Choroid plexus epithelial cell (primary cell): ENCODE measurements around the gene COA5.
A peak's percentile ranks its signal among the peaks of the same experiment; 100 is the strongest.
"Not testable (repeated sequence)": the region's sequence is repeated elsewhere in the genome, so short reads cannot be mapped to it uniquely, and the experiment has no call there.

Source experiments
- DNase-seq: peaks from one replicate; pipeline ENCODE4 v3.0.0-alpha.2; 2010; ENCODE audit warnings: low read depth
- H3K4me3 ChIP-seq: 2 replicates; pipeline ENCODE4 v1.5.1; 2011; ENCODE audit warnings: low read depth, mild to moderate bottlenecking, control low read depth, low read length, moderate library complexity
- TF ChIP-seq, protein P1 (sequence below): conservative IDR thresholded peaks from 2 replicates; pipeline ENCODE4 v1.5.1; 2011; ENCODE audit warnings: low read depth, mild to moderate bottlenecking, control low read depth, inconsistent platforms, low read length, moderate library complexity

The COA5 gene

DNA sequence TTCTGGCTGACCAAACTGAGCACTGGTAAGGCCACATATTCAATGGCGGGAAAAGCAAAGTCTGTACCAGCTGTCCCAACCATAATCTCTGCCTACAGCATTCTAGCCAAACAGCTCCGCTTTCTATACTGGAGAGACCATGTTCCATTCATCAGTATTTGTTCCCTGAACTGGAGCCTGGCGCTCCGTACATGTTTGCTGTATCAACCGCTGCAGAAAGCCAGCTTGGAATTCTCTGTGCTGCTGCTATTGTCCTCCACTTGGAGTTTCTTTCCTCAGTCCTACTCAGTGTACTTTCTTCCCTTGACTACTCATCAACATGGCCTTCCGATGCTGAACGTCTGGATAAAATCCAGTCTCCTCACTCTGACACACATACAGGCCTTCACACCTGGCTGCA lies 1.9 kb downstream of the COA5 start:
- H3K4me3 ChIP-seq = no peak overlapping the region
- DNase-seq = no peak
- TF ChIP-seq, protein P1, sequence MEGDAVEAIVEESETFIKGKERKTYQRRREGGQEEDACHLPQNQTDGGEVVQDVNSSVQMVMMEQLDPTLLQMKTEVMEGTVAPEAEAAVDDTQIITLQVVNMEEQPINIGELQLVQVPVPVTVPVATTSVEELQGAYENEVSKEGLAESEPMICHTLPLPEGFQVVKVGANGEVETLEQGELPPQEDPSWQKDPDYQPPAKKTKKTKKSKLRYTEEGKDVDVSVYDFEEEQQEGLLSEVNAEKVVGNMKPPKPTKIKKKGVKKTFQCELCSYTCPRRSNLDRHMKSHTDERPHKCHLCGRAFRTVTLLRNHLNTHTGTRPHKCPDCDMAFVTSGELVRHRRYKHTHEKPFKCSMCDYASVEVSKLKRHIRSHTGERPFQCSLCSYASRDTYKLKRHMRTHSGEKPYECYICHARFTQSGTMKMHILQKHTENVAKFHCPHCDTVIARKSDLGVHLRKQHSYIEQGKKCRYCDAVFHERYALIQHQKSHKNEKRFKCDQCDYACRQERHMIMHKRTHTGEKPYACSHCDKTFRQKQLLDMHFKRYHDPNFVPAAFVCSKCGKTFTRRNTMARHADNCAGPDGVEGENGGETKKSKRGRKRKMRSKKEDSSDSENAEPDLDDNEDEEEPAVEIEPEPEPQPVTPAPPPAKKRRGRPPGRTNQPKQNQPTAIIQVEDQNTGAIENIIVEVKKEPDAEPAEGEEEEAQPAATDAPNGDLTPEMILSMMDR = no peak

DNA sequence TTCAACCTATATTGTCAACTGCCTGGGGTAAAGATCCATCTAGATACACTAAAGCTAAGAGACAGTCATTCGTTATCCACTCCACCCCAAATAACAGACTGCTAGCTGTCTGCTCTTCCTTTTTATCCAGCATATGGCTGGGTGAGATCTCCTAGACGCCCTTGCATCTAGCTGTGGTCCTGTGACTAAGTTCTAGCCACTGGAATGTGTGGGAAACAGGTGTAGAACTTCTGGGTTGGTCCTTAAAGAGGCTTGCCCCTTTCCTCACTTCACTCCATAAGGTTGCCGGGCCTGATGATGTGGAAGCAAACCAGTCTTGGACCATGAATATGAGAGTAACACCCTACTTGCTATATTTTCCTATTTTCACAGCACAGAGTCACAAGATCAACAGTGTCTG lies 3.2 kb downstream of the COA5 start:
- no peak for DNase-seq
- TF ChIP-seq, protein P1 = no peak
- no peak overlapping the region for H3K4me3 ChIP-seq

DNA sequence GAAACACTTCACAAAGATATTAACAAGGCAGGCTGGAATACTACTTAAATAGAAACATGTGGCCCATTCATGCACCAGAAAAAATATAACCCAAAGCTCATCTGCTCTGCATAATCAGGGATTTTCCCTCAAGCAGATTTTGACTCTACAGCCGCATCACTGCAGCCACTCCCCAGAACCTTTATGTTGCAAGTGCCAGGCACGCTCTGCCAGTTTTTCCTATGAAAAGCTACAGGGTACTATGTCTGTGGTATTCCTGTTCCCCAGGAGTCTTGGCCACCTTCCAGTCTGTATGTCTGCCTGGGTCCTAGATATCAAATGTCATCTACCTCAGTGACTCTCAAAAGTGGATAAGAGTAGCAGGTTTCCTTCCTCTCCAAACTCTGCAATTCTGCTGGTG lies 3.8 kb downstream of the COA5 start:
- no peak overlapping the region for H3K4me3 ChIP-seq
- TF ChIP-seq, protein P1 = no peak
- DNase-seq = no peak

DNA sequence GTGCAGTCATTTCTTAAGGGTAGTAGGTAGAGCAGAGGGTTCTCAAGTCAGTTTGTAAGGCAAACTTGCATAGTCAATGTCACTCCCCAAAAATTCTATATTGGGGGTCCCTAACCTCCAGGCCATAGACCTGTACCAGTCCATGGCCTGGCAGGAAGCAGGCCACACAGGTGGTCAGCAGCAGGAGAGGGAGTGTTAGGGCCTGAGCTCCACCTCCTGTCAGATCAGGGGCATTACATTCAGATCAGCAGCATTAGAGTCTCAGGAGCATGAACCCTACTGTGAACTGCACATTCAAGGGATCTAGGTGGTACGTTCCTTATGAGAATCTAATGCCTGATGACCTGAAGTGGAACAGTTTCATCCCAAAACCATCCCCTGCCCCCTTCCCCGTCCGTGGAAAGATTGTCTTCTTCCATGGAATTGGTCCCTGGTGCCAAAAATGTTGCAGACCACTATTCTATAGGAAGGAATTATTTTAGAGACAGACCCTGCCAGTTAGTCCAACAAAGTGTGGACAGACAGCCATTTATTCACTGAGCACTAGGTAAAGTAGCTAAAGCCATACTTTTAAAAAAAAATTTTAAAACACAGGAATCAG lies 6.7 kb downstream of the COA5 start:
- no peak overlapping the region for H3K4me3 ChIP-seq
- peak; percentile 75 for DNase-seq
- TF ChIP-seq, protein P1 = peak; percentile 90

DNA sequence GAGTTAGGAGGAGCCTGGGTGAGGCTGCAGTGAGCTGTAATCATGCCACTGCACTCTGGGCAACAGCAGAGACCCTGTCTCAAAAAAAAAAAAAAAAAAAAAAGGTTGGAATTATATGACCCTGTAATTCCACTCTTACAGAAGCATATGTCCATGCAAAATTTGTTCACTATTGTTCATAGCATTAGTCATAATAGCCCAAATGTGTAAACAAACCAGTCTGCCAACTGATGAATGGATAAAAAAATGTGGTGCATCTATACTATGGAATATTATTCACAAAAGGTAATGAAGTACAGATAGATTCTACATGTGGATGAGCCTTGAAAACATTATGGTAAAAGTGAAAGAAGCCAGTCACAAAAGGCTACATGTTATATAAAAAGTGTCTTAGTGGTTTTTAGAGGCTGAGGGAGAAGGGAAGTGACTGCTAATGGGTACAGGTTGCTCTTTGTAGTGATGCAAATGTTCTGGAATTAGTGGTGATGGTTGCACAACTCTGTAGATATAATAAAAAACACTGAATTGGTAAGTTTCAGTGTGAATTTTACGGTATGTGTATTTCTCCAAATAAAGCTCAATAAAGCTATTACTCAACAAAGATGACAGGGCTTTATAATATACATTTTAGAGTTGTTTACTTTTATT lies 9.4 kb downstream of the COA5 start:
- H3K4me3 ChIP-seq = no peak overlapping the region
- peak; percentile 43 for DNase-seq
- TF ChIP-seq, protein P1 = no peak

DNA sequence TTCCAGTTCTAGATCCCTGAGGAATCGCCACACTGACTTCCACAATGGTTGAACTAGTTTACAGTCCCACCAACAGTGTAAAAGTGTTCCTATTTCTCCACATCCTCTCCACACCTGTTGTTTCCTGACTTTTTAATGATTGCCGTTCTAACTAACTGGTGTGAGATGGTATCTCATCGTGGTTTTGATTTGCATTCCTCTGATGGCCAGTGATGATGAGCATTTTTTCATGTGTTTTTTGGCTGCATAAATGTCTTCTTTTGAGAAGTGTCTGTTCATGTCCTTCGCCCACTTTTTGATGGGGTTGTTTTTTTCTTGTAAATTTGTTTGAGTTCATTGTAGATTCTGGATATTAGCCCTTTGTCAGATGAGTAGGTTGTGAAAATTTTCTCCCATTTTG lies 13.6 kb downstream of the COA5 start:
- H3K4me3 ChIP-seq, DNase-seq: not testable (repeated sequence)

DNA sequence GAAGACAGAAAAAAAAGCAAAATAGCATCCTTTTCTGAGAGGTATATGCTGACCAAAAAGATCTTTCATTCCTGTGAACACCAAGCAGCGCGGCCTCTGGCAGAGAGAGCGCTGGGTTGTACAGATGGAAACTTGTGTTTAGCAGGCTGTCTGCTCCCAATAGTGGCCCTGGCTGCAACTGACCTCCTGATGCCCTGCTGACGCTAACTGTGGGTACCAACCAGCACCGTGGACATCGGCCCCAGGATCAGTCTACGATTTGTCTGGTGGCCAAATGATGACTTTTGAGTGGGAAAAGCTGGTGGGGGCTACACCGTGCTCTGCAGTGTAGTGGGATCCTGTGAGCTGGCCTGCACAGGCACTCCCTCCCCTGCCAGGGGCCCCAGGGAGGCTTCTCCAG lies 15.7 kb downstream of the COA5 start:
- no peak for DNase-seq
- TF ChIP-seq, protein P1 = no peak
- no peak overlapping the region for H3K4me3 ChIP-seq
